Adrenal gland (tissue), 12 donors: Measurements from ENCODE around the gene MTRF1L. TPM values are rescaled to one million over a fixed set of nuclear protein-coding genes. Genes with fewer than 3 reads are reported as not detected.

Experiments used
- DNase-seq, 7 donors: peaks; one replicate each; pipeline ENCODE4 v3.0.0-alpha.2; 2019 to 2020
- H3K27ac ChIP-seq, 5 donors: fragments of 200-600 bp; sonication (generic) in 4 of 5; 1 replicate in 3 of 5; 2 replicates in 2 of 5; pipeline versions ENCODE4 v1.5.1 to v1.8.0; 2016 to 2020; ENCODE audit warnings: mild to moderate bottlenecking in 1 of 5
- H3K27me3 ChIP-seq: fragments of 200-600 bp; 2 replicates; pipeline ENCODE4 v1.8.0; 2021
- H3K36me3 ChIP-seq, 2 donors: fragments of 200-600 bp; replicated peaks in 1 of 2; 1 replicate in 1 of 2; 2 replicates in 1 of 2; pipeline versions ENCODE4 v1.5.1 to v1.8.0; 2018 to 2022
- H3K4me1 ChIP-seq, 2 donors: fragments of 200-600 bp; replicated peaks in 1 of 2; 1 replicate in 1 of 2; 2 replicates in 1 of 2; pipeline versions ENCODE4 v1.5.1 to v1.8.0; 2018 to 2021
- H3K4me3 ChIP-seq, 4 donors: fragments of 200-600 bp; sonication (generic) in 3 of 4; one replicate each; pipeline ENCODE4 v1.5.1; 2016 to 2018
- H3K9me3 ChIP-seq, 3 donors: fragments of 200-600 bp; sonication (generic) in 1 of 3; replicated peaks in 1 of 3; 1 replicate in 2 of 3; 2 replicates in 1 of 3; pipeline versions ENCODE4 v1.5.1 to v1.8.0; 2016 to 2021
- POLR2A ChIP-seq, 2 donors: fragments of 450-650 bp; IDR thresholded peaks; one replicate each; pipeline ENCODE4 v1.6.1; 2017; ENCODE audit warnings: antibody characterized with exemption in 2 of 2, mild to moderate bottlenecking in 2 of 2, moderate library complexity in 1 of 2
- WGBS, 4 donors: extraction: QIAGEN DNeasy Blood & Tissue Kit in 2 of 4; methylation state at CpG; one replicate each; pipeline versions ENCODE4 v1.1.5 to v1.1.7; 2013 to 2017; 5-methylcytosine and 5-hydroxymethylcytosine counted together
- intact Hi-C, 2 donors: fragments of 100-400 bp; cut with DNase I; formaldehyde crosslinking; loops; one replicate each; pipeline versions ENCODE4 v1.14.1 to v1.15.0; 2022 to 2023
- polyA plus RNA-seq, 3 donors: library from polyadenylated mRNA; stranded (reverse); fragments of 200-250 nt in 2 of 3; fragments of 350-450 nt in 1 of 3; fragmentation: Illumina TruSeq in 1 of 3; extraction: RNeasy Lipid Tissue Mini Kit (QIAGEN cat#74804) in 1 of 3; gene quantifications; one replicate each; pipeline ENCODE4 v1.2.3, GENCODE V29; 2013 to 2014
- total RNA-seq, 9 donors: library from RNA; depleted of rRNA in 4 of 9; stranded (reverse); fragments of >200 nt in 4 of 9; fragments of 120-200 nt in 1 of 9; fragmentation: NEBNext Ultra II Directional in 1 of 9; extraction: Animal tissue kit (Norgen Biotek cat#: 25700) in 1 of 9; gene quantifications; one replicate each; pipeline versions ENCODE4 v1.1.0 to v1.2.4, GENCODE V29; 2013 to 2023
- TF ChIP-seq, protein P1 (sequence below), 6 experiments: fragments of 450-650 bp in 4 of 6; fragments of 200-600 bp in 2 of 6; sonication (generic) in 1 of 6; IDR thresholded peaks; 1 replicate in 5 of 6; 2 replicates in 1 of 6; pipeline versions ENCODE4 v1.5.1 to v1.8.0; 2016 to 2021; ENCODE audit warnings: antibody characterized with exemption in 6 of 6, mild to moderate bottlenecking in 2 of 6, moderate library complexity in 1 of 6
- donor health status: healthy with polysubstance abuse.
- donor health status: Bipolar disorder and iron deficiency.
- donor health status: DM: yes; HTN: yes; CAD: no.
- donor health status: DM: no; HTN: no; CAD: no.
- donor health status: DM: no; HTN: no; CAD: no.
- donor health status: DM: yes; HTN: yes; CAD: no.

MTRF1L gene
- total and polyA plus RNA-seq, 12 donors: 9.0 to 33.7 (median 18.0) TPM

DNA sequence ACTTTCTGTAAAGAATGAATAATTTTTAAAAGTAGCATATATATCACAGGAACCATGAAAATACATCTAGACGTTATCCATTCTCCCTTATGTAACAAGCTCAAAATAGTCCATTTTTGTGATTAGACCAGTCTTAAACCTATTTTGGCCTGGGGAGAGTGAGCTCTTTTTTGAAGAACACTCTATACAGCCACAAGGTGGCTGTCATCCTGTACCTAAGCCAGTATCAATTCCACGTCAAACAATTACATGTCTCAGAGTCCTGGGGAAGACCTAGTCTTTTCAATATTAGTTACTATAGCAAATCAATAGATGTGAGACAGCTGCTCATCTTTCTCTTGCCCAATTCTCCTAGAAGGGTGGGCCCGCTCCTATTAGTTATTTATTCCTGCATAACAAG is 48.1 kb downstream of the MTRF1L start:
- no peaks in the 10 kb centered on the region for H3K9me3 ChIP-seq
- peaks cover 18% of the 10 kb centered on the region for H3K27me3 ChIP-seq
- 50 to 61% (median 55%) methylated on average over 3 of the region's 3 CpGs for WGBS, 4 donors
- H3K4me1 ChIP-seq: no peaks in the 10 kb centered on the region
- no peaks in the 10 kb centered on the region for H3K36me3 ChIP-seq
- intact Hi-C loops: no loop called here
- DNase-seq: no peak
- H3K27ac ChIP-seq: no peak overlapping the region
- TF ChIP-seq POLR2A (IDR thresholded peaks at IDR 0.05): no peak
- TF ChIP-seq, protein P1, sequence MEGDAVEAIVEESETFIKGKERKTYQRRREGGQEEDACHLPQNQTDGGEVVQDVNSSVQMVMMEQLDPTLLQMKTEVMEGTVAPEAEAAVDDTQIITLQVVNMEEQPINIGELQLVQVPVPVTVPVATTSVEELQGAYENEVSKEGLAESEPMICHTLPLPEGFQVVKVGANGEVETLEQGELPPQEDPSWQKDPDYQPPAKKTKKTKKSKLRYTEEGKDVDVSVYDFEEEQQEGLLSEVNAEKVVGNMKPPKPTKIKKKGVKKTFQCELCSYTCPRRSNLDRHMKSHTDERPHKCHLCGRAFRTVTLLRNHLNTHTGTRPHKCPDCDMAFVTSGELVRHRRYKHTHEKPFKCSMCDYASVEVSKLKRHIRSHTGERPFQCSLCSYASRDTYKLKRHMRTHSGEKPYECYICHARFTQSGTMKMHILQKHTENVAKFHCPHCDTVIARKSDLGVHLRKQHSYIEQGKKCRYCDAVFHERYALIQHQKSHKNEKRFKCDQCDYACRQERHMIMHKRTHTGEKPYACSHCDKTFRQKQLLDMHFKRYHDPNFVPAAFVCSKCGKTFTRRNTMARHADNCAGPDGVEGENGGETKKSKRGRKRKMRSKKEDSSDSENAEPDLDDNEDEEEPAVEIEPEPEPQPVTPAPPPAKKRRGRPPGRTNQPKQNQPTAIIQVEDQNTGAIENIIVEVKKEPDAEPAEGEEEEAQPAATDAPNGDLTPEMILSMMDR (IDR thresholded peaks at IDR 0.05): no peak
- no peak overlapping the region for H3K4me3 ChIP-seq

DNA sequence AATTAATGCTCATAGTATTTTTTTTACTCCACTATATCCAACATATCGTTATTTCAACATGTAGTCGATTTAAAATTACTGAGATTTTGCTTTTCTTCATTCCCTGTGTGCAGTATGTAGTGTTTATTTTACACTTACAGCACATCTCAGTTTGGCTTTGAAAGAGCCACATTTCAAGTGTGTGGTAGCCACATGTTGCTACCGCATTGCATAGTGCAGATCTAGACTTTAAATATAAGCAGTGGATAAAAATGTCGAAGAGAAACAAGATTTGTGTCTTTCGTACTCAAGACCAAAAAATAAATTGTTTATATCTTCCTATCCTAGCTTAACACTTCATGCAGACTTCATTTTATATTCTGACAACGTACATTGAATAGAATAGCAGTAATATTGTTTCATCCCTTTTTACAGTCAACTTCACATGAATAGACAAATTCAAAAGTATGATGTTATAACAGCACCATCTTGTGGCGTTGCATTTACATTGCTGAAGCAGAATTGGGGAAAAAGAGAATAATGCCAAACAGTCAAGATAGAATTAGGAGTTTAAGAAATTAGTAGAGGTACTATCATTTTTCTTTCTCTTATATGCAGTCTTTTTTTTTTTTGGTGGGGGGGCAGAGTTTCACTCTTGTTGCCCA is 49.5 kb downstream of the MTRF1L start:
- Histone ChIP-seq H3K27ac (no peak overlapping the region), H3K36me3 (no peaks in the 10 kb centered on the region), H3K4me1 (no peaks in the 10 kb centered on the region), H3K9me3 (no peaks in the 10 kb centered on the region), H3K27me3 (peaks cover 18% of the 10 kb centered on the region), H3K4me3 (no peak overlapping the region)
- WGBS, 4 donors: 67 to 71% (median 68%) methylated on average over 7 of the region's 7 CpGs
- TF ChIP-seq, protein P1 (IDR thresholded peaks at IDR 0.05): peak; percentile 38 to 54 (median 40)
- no peak for TF ChIP-seq POLR2A (IDR thresholded peaks at IDR 0.05)
- no peak for DNase-seq
- intact Hi-C loops: no loop called here

DNA sequence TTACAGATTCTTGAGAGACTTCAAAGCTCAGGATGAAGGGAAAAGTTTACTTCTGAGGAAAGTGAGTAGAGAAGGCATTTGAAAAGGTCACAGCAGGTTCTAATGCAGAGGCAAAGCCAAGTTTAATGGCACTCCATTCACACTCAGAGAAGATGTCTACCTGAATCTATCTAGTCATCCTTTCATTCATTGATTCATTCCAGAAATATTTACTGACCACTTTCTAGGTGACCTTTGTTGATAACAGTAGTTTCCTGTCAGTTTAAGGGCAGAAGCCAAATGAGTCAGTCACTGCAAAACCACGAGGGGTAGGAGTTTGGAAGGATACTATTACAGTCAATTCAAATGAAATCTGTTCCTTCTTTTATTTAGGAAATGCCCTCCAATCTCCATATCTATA is 50.5 kb downstream of the MTRF1L start:
- Histone ChIP-seq H3K27me3 (peaks cover 18% of the 10 kb centered on the region), H3K27ac (no peak overlapping the region), H3K36me3 (no peaks in the 10 kb centered on the region), H3K9me3 (no peaks in the 10 kb centered on the region), H3K4me1 (no peaks in the 10 kb centered on the region), H3K4me3 (no peak overlapping the region)
- DNase-seq: no peak
- 0 to 9% (median 4%) methylated on average over 1 of the region's 1 CpG for WGBS, 4 donors
- intact Hi-C loops: no loop called here
- TF ChIP-seq POLR2A (IDR thresholded peaks at IDR 0.05): no peak
- TF ChIP-seq, protein P1 (IDR thresholded peaks at IDR 0.05): no peak

DNA sequence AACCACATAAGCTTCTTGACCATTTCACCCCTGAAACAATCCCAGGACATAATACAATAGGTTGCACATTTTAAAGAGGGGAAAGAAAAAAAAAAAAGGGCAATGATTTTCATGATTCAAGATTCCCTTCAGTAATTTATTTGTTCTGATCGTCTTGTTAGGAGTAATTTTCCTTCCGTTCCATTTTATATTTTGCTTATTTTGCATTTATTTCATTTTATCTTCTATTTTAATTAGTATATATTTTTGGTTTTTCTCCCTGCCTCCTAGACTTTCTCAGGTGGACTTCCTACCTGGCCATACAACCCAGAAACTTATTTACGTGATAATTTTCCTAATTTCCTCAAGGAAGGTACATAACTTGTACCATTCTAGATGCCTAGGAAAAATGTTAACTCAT is 52.3 kb downstream of the MTRF1L start:
- WGBS, 4 donors: 60 to 69% (median 65%) methylated on average over 3 of the region's 3 CpGs
- Histone ChIP-seq H3K27ac (no peak overlapping the region), H3K4me1 (no peaks in the 10 kb centered on the region), H3K36me3 (no peaks in the 10 kb centered on the region), H3K27me3 (peaks cover 14% of the 10 kb centered on the region), H3K4me3 (no peak overlapping the region), H3K9me3 (no peaks in the 10 kb centered on the region)
- no peak for DNase-seq
- TF ChIP-seq, protein P1 (IDR thresholded peaks at IDR 0.05): no peak
- no peak for TF ChIP-seq POLR2A (IDR thresholded peaks at IDR 0.05)
- intact Hi-C loops: no loop called here
